Astrocyte (in vitro differentiated cells and primary cell): Measurements from ENCODE around the gene SURF1. TPM values are rescaled to one million over a fixed set of nuclear protein-coding genes. Genes with fewer than 3 reads are reported as not detected.

ENCODE experiments used
- DNase-seq: peaks from one replicate; pipeline ENCODE4 v3.0.0-alpha.2; 2010; ENCODE audit warnings: low read depth
- FAIRE-seq: peaks from 2 replicates; lab custom pipeline; 2011; peaks lifted over from hg19 to GRCh38; lab: Jason Lieb, UNC
- H2AFZ ChIP-seq: 2 replicates; pipeline ENCODE4 v1.6.0; 2012; ENCODE audit warnings: low read depth, low read length, inconsistent platforms
- H3K27ac ChIP-seq: 2 replicates; pipeline ENCODE4 v1.5.1; 2011; ENCODE audit warnings: low read depth, low read length, inconsistent platforms
- H3K27me3 ChIP-seq: 2 replicates; pipeline ENCODE4 v1.6.0; 2011; ENCODE audit warnings: low read length, inconsistent platforms; ENCODE audit not compliant: insufficient read depth
- H3K36me3 ChIP-seq: 2 replicates; pipeline ENCODE4 v1.5.1; 2011; ENCODE audit warnings: low read length, inconsistent platforms; ENCODE audit not compliant: insufficient read depth
- H3K4me1 ChIP-seq: 2 replicates; pipeline ENCODE4 v1.5.1; 2011; ENCODE audit warnings: low read length, inconsistent platforms; ENCODE audit not compliant: insufficient read depth
- H3K4me2 ChIP-seq: 2 replicates; pipeline ENCODE4 v1.6.0; 2012; ENCODE audit warnings: low read length, inconsistent platforms
- H3K4me3 ChIP-seq: 2 replicates; pipeline ENCODE4 v1.5.1; 2011; ENCODE audit warnings: low read depth, mild to moderate bottlenecking, low read length, inconsistent platforms; ENCODE audit not compliant: insufficient read depth
- H3K79me2 ChIP-seq: 2 replicates; pipeline ENCODE4 v1.6.0; 2012; ENCODE audit warnings: mild to moderate bottlenecking, low read length, inconsistent platforms; ENCODE audit not compliant: insufficient read depth
- H3K9ac ChIP-seq: 2 replicates; pipeline ENCODE4 v1.6.0; 2012; ENCODE audit warnings: mild to moderate bottlenecking, low read length, inconsistent platforms
- H3K9me3 ChIP-seq: 2 replicates; pipeline ENCODE4 v1.5.1; 2012; ENCODE audit warnings: low read depth, mild to moderate bottlenecking, low read length, inconsistent platforms; ENCODE audit not compliant: insufficient read depth
- H4K20me1 ChIP-seq: 2 replicates; pipeline ENCODE4 v1.6.0; 2012; ENCODE audit warnings: low read length, inconsistent platforms; ENCODE audit not compliant: insufficient read depth
- H3K27ac Mint-ChIP-seq: one replicate; pipeline ENCODE4 v1.8.0; 2021; ENCODE audit warnings: mild to moderate bottlenecking, mixed read lengths; ENCODE audit not compliant: unreplicated experiment
- H3K27me3 Mint-ChIP-seq: one replicate; pipeline ENCODE4 v1.8.0; 2021; ENCODE audit warnings: low read depth, mixed read lengths; ENCODE audit not compliant: unreplicated experiment
- H3K36me3 Mint-ChIP-seq: one replicate; pipeline ENCODE4 v1.8.0; 2021; ENCODE audit warnings: low read depth, mixed read lengths; ENCODE audit not compliant: unreplicated experiment
- H3K4me1 Mint-ChIP-seq: one replicate; pipeline ENCODE4 v1.8.0; 2021; ENCODE audit warnings: low read depth, mixed read lengths; ENCODE audit not compliant: unreplicated experiment
- H3K4me3 Mint-ChIP-seq: one replicate; pipeline ENCODE4 v1.8.0; 2021; ENCODE audit warnings: mild to moderate bottlenecking, moderate library complexity, mixed read lengths; ENCODE audit not compliant: unreplicated experiment
- H3K9me3 Mint-ChIP-seq: one replicate; pipeline ENCODE4 v1.8.0; 2021; ENCODE audit warnings: mild to moderate bottlenecking, mixed read lengths; ENCODE audit not compliant: unreplicated experiment
- CTCF ChIP-seq: IDR thresholded peaks from 2 replicates; pipeline ENCODE4 v1.5.1; 2011; ENCODE audit warnings: low read depth, mild to moderate bottlenecking, inconsistent platforms, low read length, moderate library complexity; ENCODE audit not compliant: insufficient read depth
- EZH2 ChIP-seq: IDR thresholded peaks from 2 replicates; pipeline ENCODE4 v1.6.1; 2012; ENCODE audit warnings: mild to moderate bottlenecking, low read length, inconsistent platforms; ENCODE audit not compliant: insufficient read depth
- total RNA-seq: library from RNA; stranded (reverse); gene quantifications from 2 replicates; pipeline ENCODE4 v1.2.1, GENCODE V29; 2021

SURF1 gene
- total RNA-seq, 1 donor from 2014 or later, result 35.9 TPM

DNA sequence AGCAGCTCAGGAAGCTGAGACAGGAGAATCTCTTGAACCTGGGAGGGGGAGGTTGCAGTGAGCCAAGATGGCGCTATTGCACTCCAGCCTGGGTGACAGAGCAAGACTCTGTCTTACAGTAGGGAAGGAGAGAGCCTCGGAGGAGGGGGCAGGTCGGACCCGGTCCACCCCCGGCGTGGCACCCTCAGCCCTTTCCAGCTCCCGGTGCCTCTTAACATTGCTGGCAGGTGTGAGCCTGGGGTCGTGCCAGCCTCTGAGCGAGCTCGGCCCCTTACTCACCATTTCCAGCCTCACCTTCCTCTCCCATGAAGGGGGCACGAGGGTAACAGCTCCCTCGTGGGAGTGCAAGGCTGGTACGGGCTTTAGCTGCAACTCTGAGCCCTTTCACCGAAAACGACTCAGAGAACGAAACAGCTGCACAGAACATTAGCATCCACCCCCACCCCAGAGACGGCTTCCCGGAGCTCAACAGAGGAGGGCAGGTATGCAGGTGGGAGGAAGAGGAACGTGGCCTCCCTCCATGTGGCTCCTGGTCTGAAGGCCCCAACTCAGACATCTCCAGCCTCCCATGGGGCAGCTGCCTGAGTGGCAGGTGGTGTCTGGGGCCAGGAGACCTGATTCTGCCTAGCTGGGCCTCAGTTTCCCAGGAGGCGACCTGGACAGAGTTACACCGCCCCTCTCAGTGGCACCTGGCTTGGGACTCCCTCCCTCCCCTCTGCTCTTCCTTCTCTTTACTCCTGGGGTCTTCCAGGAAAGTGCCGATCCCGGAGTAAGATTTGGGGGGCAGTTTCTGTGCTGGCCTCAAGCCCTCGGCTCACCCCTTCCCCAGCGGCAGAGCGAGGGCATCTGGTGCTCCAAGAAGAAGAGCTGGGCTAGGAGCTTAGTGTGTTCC lies 52.8 kb downstream of the SURF1 start:
- peaks cover 5% of the 10 kb centered on the region for H3K9me3 Mint-ChIP-seq
- no peak for FAIRE-seq
- Histone ChIP-seq H2AFZ (no peak overlapping the region), H3K79me2 (no peaks in the 10 kb centered on the region), H3K27me3 (peaks cover 3% of the 10 kb centered on the region), H3K36me3 (no peaks in the 10 kb centered on the region), H4K20me1 (no peaks in the 10 kb centered on the region), H3K9ac (no peak overlapping the region), H3K27ac (no peak overlapping the region), H3K4me2 (no peak overlapping the region), H3K4me3 (no peak overlapping the region), H3K9me3 (no peaks in the 10 kb centered on the region), H3K4me1 (no peaks in the 10 kb centered on the region)
- H3K4me3 Mint-ChIP-seq, result no peak overlapping the region
- H3K27me3 Mint-ChIP-seq, result peaks cover 38% of the 10 kb centered on the region
- TF ChIP-seq EZH2 (no peak), CTCF (no peak)
- DNase-seq, result no peak
- no peak overlapping the region for H3K27ac Mint-ChIP-seq
- H3K4me1 Mint-ChIP-seq, result no peaks in the 10 kb centered on the region
- no peaks in the 10 kb centered on the region for H3K36me3 Mint-ChIP-seq

Other genes with a start within 250 kb of the SURF1 start
- 41.2 and 46.6 TPM in 2 replicates for gene RALGDS, start 235.2 kb downstream of the SURF1 start, total RNA-seq
- 8.4 and 8.5 TPM in 2 replicates for gene GBGT1, start 192.6 kb downstream of the SURF1 start, total RNA-seq
- not detected in 2 replicates for gene OBP2B, start 147.2 kb downstream of the SURF1 start, total RNA-seq
- gene ABO, start 81.3 kb downstream of the SURF1 start, total RNA-seq, result 0.10 TPM in 1 of 2 replicates, not detected in the other
- gene SURF6, start 20.3 kb downstream of the SURF1 start, total RNA-seq, result 22.2 and 25.1 TPM in 2 replicates
- 25.2 and 28.8 TPM in 2 replicates for gene MED22, start 8.4 kb downstream of the SURF1 start, total RNA-seq
- gene RPL7A, start 8.3 kb downstream of the SURF1 start, total RNA-seq, result 1,213 and 1,364 TPM in 2 replicates
- 18.8 and 20.0 TPM in 2 replicates for gene SURF2, start 63 bp upstream of the SURF1 start, total RNA-seq
- gene SURF4, start 19.6 kb upstream of the SURF1 start, total RNA-seq, result 338 and 374 TPM in 2 replicates
- gene STKLD1, start 19.9 kb upstream of the SURF1 start, total RNA-seq, result 0.58 and 0.82 TPM in 2 replicates
- gene REXO4, start 61.5 kb upstream of the SURF1 start, total RNA-seq, result 19.7 and 22.5 TPM in 2 replicates
- gene ADAMTS13, start 65.9 kb upstream of the SURF1 start, total RNA-seq, result 5.6 and 7.3 TPM in 2 replicates
- gene CACFD1, start 103.5 kb upstream of the SURF1 start, total RNA-seq, result 13.1 and 14.2 TPM in 2 replicates
- 21.1 and 24.3 TPM in 2 replicates for gene SLC2A6, start 122.6 kb upstream of the SURF1 start, total RNA-seq
- gene MYMK, start 168.5 kb upstream of the SURF1 start, total RNA-seq, result not detected in 2 replicates
- 0.52 and 0.58 TPM in 2 replicates for gene ADAMTSL2, start 178.2 kb upstream of the SURF1 start, total RNA-seq